Activated T-helper 2 cell treated with anti-CD3 and anti-CD28 coated beads, Interferon-gamma antibody, Interleukin-2, Interleukin-4, amounts not matched to agents 10 μg/mL and 5 μg/mL and 100 μg/mL, durations not matched to agents 14 hours and 24 hours and 36 hours (primary cell): Measurements from ENCODE around the gene NR6A1. TPM values are rescaled to one million over a fixed set of nuclear protein-coding genes. Genes with fewer than 3 reads are reported as not detected.

Source experiments
- DNase-seq: peaks from one replicate; pipeline ENCODE4 v3.0.0; 2021; ENCODE audit warnings: low spot score
- H3K27ac Mint-ChIP-seq: one replicate; pipeline ENCODE4 v1.8.0; 2021; ENCODE audit warnings: mixed read lengths
- H3K27me3 Mint-ChIP-seq: one replicate; pipeline ENCODE4 v1.8.0; 2021; ENCODE audit warnings: low read depth, mixed read lengths
- H3K36me3 Mint-ChIP-seq: one replicate; pipeline ENCODE4 v1.8.0; 2021; ENCODE audit warnings: low read depth, mixed read lengths
- H3K4me1 Mint-ChIP-seq: one replicate; pipeline ENCODE4 v1.8.0; 2021; ENCODE audit warnings: low read depth, mixed read lengths
- H3K4me3 Mint-ChIP-seq: one replicate; pipeline ENCODE4 v1.8.0; 2021; ENCODE audit warnings: low read depth, mild to moderate bottlenecking, moderate library complexity, mixed read lengths
- H3K9me3 Mint-ChIP-seq: one replicate; pipeline ENCODE4 v1.8.0; 2021; ENCODE audit warnings: mixed read lengths
- intact Hi-C: fragments of 100-400 bp; cut with micrococcal nuclease; formaldehyde crosslinking; loops from one replicate; pipeline ENCODE4 v1.15.1; 2023
- total RNA-seq: library from RNA; stranded (reverse); gene quantifications from 2 replicates; pipeline ENCODE4 v1.2.3, GENCODE V29; 2022

NR6A1 gene
- total RNA-seq, 1 donor from 2014 or later = 1.5 TPM

GRCh38 chr9:124481115-124481514 is 290.0 kb downstream of the NR6A1 start:
- no peak for DNase-seq
- Mint-ChIP-seq H3K36me3 (no peaks in the 10 kb centered on the region), H3K9me3 (no peaks in the 10 kb centered on the region), H3K4me3 (no peak overlapping the region), H3K4me1 (no peaks in the 10 kb centered on the region), H3K27me3 (peaks cover 8% of the 10 kb centered on the region), H3K27ac (no peak overlapping the region)
- intact Hi-C loops = no loop called here

GRCh38 chr9:124480621-124480981 is 290.5 kb downstream of the NR6A1 start:
- Mint-ChIP-seq H3K9me3 (no peaks in the 10 kb centered on the region), H3K4me1 (no peaks in the 10 kb centered on the region), H3K36me3 (no peaks in the 10 kb centered on the region), H3K27me3 (peaks cover 8% of the 10 kb centered on the region), H3K4me3 (no peak overlapping the region), H3K27ac (no peak overlapping the region)
- no peak for DNase-seq
- intact Hi-C loops = no loop called here

GRCh38 chr9:124479947-124480620 is 291.0 kb downstream of the NR6A1 start:
- Mint-ChIP-seq H3K4me1 (no peaks in the 10 kb centered on the region), H3K27ac (no peak overlapping the region), H3K4me3 (no peak overlapping the region), H3K36me3 (no peaks in the 10 kb centered on the region), H3K27me3 (peaks cover 8% of the 10 kb centered on the region), H3K9me3 (no peaks in the 10 kb centered on the region)
- intact Hi-C loops = no loop called here
- no peak for DNase-seq

GRCh38 chr9:124479371-124479770 is 291.7 kb downstream of the NR6A1 start:
- intact Hi-C loops = no loop called here
- H3K27me3 Mint-ChIP-seq = peaks cover 8% of the 10 kb centered on the region
- no peaks in the 10 kb centered on the region for H3K4me1 Mint-ChIP-seq
- H3K4me3 Mint-ChIP-seq = no peak overlapping the region
- no peaks in the 10 kb centered on the region for H3K9me3 Mint-ChIP-seq
- H3K27ac Mint-ChIP-seq = no peak overlapping the region
- no peaks in the 10 kb centered on the region for H3K36me3 Mint-ChIP-seq
- no peak for DNase-seq

GRCh38 chr9:124478354-124478753 is 292.8 kb downstream of the NR6A1 start:
- no peaks in the 10 kb centered on the region for H3K9me3 Mint-ChIP-seq
- intact Hi-C loops = no loop called here
- no peak overlapping the region for H3K27ac Mint-ChIP-seq
- H3K4me1 Mint-ChIP-seq = no peaks in the 10 kb centered on the region
- no peak overlapping the region for H3K4me3 Mint-ChIP-seq
- peaks cover 8% of the 10 kb centered on the region for H3K27me3 Mint-ChIP-seq
- DNase-seq = no peak
- no peaks in the 10 kb centered on the region for H3K36me3 Mint-ChIP-seq

GRCh38 chr9:124477648-124478285 is 293.3 kb downstream of the NR6A1 start:
- Mint-ChIP-seq H3K27ac (no peak overlapping the region), H3K9me3 (no peaks in the 10 kb centered on the region), H3K27me3 (peaks cover 8% of the 10 kb centered on the region), H3K4me1 (no peaks in the 10 kb centered on the region), H3K36me3 (no peaks in the 10 kb centered on the region), H3K4me3 (no peak overlapping the region)
- no peak for DNase-seq
- intact Hi-C loops = no loop called here

- intact Hi-C loops = no loop called here
- H3K36me3 Mint-ChIP-seq = no peaks in the 10 kb centered on the region
- H3K27ac Mint-ChIP-seq = no peak overlapping the region
- H3K27me3 Mint-ChIP-seq = peaks cover 8% of the 10 kb centered on the region
- no peak overlapping the region for H3K4me3 Mint-ChIP-seq
- H3K4me1 Mint-ChIP-seq = no peaks in the 10 kb centered on the region
- H3K9me3 Mint-ChIP-seq = no peaks in the 10 kb centered on the region
- DNase-seq = no peak
Measured at GRCh38 chr9:124477211-124477647, 293.9 kb downstream of the NR6A1 start.

GRCh38 chr9:124475868-124476690 is 295.0 kb downstream of the NR6A1 start:
- no peak for DNase-seq
- intact Hi-C loops = no loop called here
- no peaks in the 10 kb centered on the region for H3K4me1 Mint-ChIP-seq
- no peaks in the 10 kb centered on the region for H3K36me3 Mint-ChIP-seq
- no peaks in the 10 kb centered on the region for H3K9me3 Mint-ChIP-seq
- no peak overlapping the region for H3K27ac Mint-ChIP-seq
- no peak overlapping the region for H3K4me3 Mint-ChIP-seq
- H3K27me3 Mint-ChIP-seq = peaks cover 8% of the 10 kb centered on the region

GRCh38 chr9:124475158-124475867 is 295.8 kb downstream of the NR6A1 start:
- Mint-ChIP-seq H3K27me3 (peaks cover 8% of the 10 kb centered on the region), H3K4me3 (no peak overlapping the region), H3K27ac (no peak overlapping the region), H3K9me3 (no peaks in the 10 kb centered on the region), H3K36me3 (no peaks in the 10 kb centered on the region), H3K4me1 (no peaks in the 10 kb centered on the region)
- intact Hi-C loops = no loop called here
- no peak for DNase-seq

GRCh38 chr9:124474151-124474550 is 297.0 kb downstream of the NR6A1 start:
- no peaks in the 10 kb centered on the region for H3K4me1 Mint-ChIP-seq
- no peaks in the 10 kb centered on the region for H3K36me3 Mint-ChIP-seq
- H3K27me3 Mint-ChIP-seq = peaks cover 3% of the 10 kb centered on the region
- H3K27ac Mint-ChIP-seq = no peak overlapping the region
- no peaks in the 10 kb centered on the region for H3K9me3 Mint-ChIP-seq
- H3K4me3 Mint-ChIP-seq = no peak overlapping the region
- intact Hi-C loops = no loop called here
- no peak for DNase-seq

- H3K36me3 Mint-ChIP-seq = no peaks in the 10 kb centered on the region
- H3K27me3 Mint-ChIP-seq = peaks cover under 1% of the 10 kb centered on the region
- no peak overlapping the region for H3K4me3 Mint-ChIP-seq
- DNase-seq = no peak
- no peaks in the 10 kb centered on the region for H3K4me1 Mint-ChIP-seq
- no peak overlapping the region for H3K27ac Mint-ChIP-seq
- intact Hi-C loops = no loop called here
- no peaks in the 10 kb centered on the region for H3K9me3 Mint-ChIP-seq
Measured at GRCh38 chr9:124473310-124473709, 297.8 kb downstream of the NR6A1 start.

GRCh38 chr9:124472770-124473169 is 298.3 kb downstream of the NR6A1 start:
- intact Hi-C loops = no loop called here
- H3K4me3 Mint-ChIP-seq = no peak overlapping the region
- H3K4me1 Mint-ChIP-seq = no peaks in the 10 kb centered on the region
- no peaks in the 10 kb centered on the region for H3K9me3 Mint-ChIP-seq
- no peak for DNase-seq
- H3K36me3 Mint-ChIP-seq = no peaks in the 10 kb centered on the region
- no peaks in the 10 kb centered on the region for H3K27me3 Mint-ChIP-seq
- no peak overlapping the region for H3K27ac Mint-ChIP-seq
